Left cardiac atrium (tissue), 4 donors: ENCODE measurements around the gene AFG3L2. TPM values are rescaled to one million over a fixed set of nuclear protein-coding genes. Genes with fewer than 3 reads are reported as not detected.
A peak's percentile ranks its signal among the peaks of the same experiment; 100 is the strongest.

Experiments
- ATAC-seq, 2 donors: fragments of 200-7000 bp; cut with Tn5 transposase; one replicate each; pipeline ENCODE4 v1.9.1; 2020; ENCODE audit warnings: mild to moderate bottlenecking in 2 of 2, moderate library complexity in 2 of 2
- DNase-seq: peaks from one replicate; pipeline ENCODE4 v3.0.0-alpha.2; 2020
- intact Hi-C, 2 donors: fragments of 100-400 bp; cut with DNase I; formaldehyde crosslinking; loops; one replicate each; pipeline versions ENCODE4 v1.14.1 to v1.15.1; 2022 to 2023
- total RNA-seq, 2 donors: library from RNA; stranded (reverse); fragmentation: NEBNext Ultra II Directional; extraction: Animal tissue kit (Norgen Biotek cat#: 25700); gene quantifications; one replicate each; pipeline ENCODE4 v1.2.1, GENCODE V29; 2021
- donor health status: DM: no; HTN: yes; CAD: no.
- donor health status: DM: no; HTN: yes; CAD: no; lungs with severe emphysema.
- donor health status: DM: yes; HTN: yes; CAD: no.
- donor health status: Dilated cardiomyopathy.

The AFG3L2 gene
- total RNA-seq, 2 donors from 2014 or later: 62.5 to 92.2 TPM

GRCh38 chr18:12333506-12334290 lies 43.3 kb downstream of the AFG3L2 start:
- DNase-seq: no peak
- peak in 1 of 2 donors; percentile 10 for ATAC-seq
- intact Hi-C loops: no loop called here

GRCh38 chr18:12330766-12331165 lies 46.3 kb downstream of the AFG3L2 start:
- intact Hi-C loops: no loop called here
- DNase-seq: no peak

GRCh38 chr18:12329125-12329698 lies 47.8 kb downstream of the AFG3L2 start:
- ATAC-seq (no peak), DNase-seq (no peak)
- intact Hi-C loops: loop anchor here in 1 of 2 donors (10.0 kb wide), 1 partner anchor 46 kb away; the partner anchor contains the start of gene AFG3L2

More at GRCh38 chr18:12330766-12331165, 46.3 kb downstream of the AFG3L2 start:
- ATAC-seq: no peak

DNA sequence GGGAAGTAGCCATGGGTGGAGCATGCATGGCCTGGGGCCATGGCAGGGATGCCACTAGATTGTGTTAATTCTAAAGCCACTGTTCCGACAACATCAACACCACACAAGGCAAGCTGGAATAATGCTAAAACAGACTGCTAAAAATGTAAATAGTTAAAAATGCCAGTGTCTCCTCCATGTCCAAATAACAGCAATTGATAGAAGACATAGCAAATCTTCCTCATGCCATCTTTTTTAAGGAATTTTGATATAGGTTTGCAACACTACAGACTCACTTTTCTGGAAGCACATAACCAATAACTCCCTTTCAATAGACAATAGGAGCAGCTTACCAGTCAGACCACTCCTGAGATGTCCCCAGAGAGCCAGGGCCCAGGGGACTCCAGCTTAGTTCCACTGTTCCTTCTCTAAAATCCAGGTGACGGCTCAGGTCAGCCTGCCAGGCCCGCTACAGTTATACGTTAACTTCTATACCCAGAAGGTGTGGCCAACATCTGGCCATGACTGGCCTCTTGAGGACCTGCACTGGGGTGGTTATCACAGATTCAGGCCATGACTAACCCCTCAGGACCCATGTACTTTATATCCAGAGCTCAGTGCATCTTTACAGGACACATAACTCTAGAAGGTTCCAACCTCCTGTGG lies 48.7 kb downstream of the AFG3L2 start:
- no peak for DNase-seq
- ATAC-seq: peak in 1 of 2 donors; percentile 13
- intact Hi-C loops: loop anchor here in 1 of 2 donors (10.0 kb wide), 1 partner anchor 46 kb away; the partner anchor contains the start of gene AFG3L2

- DNase-seq: peak; percentile 87
- intact Hi-C loops: loop anchor here in 1 of 2 donors (10.0 kb wide), 1 partner anchor 47 kb away; the partner anchor contains the start of gene AFG3L2
- ATAC-seq: peak; percentile 75 to 81
Measured at GRCh38 chr18:12327510-12328178, 49.4 kb downstream of the AFG3L2 start.

GRCh38 chr18:12326711-12327460 lies 50.1 kb downstream of the AFG3L2 start:
- DNase-seq: no peak
- intact Hi-C loops: loop anchor here in 1 of 2 donors (10.0 kb wide), 1 partner anchor 48 kb away; the partner anchor contains the start of gene AFG3L2

DNA sequence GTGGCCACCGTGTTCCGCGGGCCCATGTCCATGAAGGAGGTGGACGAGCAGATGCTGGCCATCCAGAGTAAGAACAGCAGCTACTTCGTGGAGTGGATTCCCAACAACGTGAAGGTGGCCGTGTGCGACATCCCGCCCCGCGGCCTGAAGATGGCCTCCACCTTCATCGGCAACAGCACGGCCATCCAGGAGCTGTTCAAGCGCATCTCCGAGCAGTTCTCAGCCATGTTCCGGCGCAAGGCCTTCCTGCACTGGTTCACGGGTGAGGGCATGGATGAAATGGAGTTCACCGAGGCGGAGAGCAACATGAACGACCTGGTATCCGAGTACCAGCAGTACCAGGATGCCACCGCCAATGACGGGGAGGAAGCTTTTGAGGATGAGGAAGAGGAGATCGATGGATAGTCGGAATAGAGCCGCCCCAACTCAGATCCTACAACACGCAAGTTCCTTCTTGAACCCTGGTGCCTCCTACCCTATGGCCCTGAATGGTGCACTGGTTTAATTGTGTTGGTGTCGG lies 51.2 kb downstream of the AFG3L2 start:
- ATAC-seq (no peak), DNase-seq (no peak)
- intact Hi-C loops: loop anchor here in 1 of 2 donors (10.0 kb wide), 1 partner anchor 49 kb away; the partner anchor contains the start of gene AFG3L2

More at GRCh38 chr18:12326711-12327460, 50.1 kb downstream of the AFG3L2 start:
- ATAC-seq: peak; percentile 8 to 9

- intact Hi-C loops: loop anchor here in 1 of 2 donors (10.0 kb wide), 1 partner anchor 50 kb away; the partner anchor contains the start of gene AFG3L2
- no peak for ATAC-seq
- DNase-seq: no peak
Measured at GRCh38 chr18:12324991-12325725, 51.9 kb downstream of the AFG3L2 start.

GRCh38 chr18:12321333-12321732 lies 55.7 kb downstream of the AFG3L2 start:
- ATAC-seq: no peak
- intact Hi-C loops: loop anchor here in 1 of 2 donors (10.0 kb wide), 1 partner anchor 53 kb away; the partner anchor contains the start of gene AFG3L2
- DNase-seq: no peak

DNA sequence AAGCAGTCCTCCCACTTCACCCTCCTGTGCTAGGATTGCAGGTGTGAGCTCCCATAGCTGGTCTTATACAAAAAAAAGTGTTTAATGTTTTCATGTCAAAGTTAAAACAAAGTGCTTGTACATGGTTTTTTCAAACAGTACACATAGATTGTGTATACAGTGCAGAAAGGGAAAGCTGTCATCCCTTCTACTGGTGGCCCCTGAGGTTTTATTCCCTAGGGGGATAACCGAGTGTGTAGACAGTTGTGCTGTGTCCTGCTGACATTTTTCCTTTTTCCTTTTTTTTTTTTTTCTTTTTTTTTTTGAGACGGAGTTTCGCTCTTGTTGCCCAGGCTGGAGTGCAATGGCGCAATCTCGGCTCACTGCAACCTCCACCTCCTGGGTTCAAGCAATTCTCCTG lies 58.2 kb downstream of the AFG3L2 start:
- intact Hi-C loops: no loop called here
- DNase-seq (no peak), ATAC-seq (no peak)

- intact Hi-C loops: no loop called here
- DNase-seq (no peak), ATAC-seq (peak; percentile 8 to 75)
Measured at GRCh38 chr18:12318334-12318697, 58.7 kb downstream of the AFG3L2 start.

DNA sequence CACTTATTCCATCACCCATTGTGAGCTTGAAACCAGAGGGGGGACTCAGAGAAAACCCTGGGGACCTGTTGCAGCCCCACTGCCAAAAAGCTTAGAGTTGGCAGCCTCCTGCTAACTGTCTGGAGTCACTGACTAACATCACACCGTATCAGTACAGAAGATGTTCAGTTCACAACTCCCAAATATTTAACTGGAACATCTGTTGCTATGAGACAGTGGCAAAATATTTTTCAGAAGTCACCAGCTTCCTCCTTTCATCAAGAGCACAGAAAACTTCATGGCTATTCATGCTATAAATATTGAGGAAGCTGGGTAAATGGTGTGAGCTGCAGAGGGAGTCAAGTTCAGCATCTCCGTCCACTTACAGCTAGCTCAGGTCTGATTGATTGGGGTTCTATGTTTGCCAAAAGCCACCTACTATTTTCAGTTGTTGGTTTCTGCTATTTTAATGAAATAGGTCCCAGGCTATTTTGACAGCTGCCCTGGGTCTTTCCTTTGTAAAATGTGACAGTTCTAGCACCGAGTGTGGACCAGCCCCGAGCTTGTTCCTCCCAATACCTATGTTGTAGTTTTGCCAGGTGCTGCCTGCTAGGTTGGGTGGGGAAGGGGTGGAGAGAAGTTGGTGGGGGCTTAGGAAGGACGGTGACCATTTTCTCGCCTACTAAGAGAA lies 59.2 kb downstream of the AFG3L2 start:
- peak; percentile 56 to 70 for ATAC-seq

GRCh38 chr18:12315911-12316310 lies 61.1 kb downstream of the AFG3L2 start:
- intact Hi-C loops: no loop called here
- peak; percentile 79 for DNase-seq
- ATAC-seq: peak; percentile 71 to 77

More for the DNA sequence above, 59.2 kb downstream of the AFG3L2 start:
- no peak for DNase-seq
- intact Hi-C loops: no loop called here

GRCh38 chr18:12315490-12315889 lies 61.5 kb downstream of the AFG3L2 start:
- intact Hi-C loops: no loop called here
- peak in 1 of 2 donors; percentile 22 for ATAC-seq
- DNase-seq: no peak

DNA sequence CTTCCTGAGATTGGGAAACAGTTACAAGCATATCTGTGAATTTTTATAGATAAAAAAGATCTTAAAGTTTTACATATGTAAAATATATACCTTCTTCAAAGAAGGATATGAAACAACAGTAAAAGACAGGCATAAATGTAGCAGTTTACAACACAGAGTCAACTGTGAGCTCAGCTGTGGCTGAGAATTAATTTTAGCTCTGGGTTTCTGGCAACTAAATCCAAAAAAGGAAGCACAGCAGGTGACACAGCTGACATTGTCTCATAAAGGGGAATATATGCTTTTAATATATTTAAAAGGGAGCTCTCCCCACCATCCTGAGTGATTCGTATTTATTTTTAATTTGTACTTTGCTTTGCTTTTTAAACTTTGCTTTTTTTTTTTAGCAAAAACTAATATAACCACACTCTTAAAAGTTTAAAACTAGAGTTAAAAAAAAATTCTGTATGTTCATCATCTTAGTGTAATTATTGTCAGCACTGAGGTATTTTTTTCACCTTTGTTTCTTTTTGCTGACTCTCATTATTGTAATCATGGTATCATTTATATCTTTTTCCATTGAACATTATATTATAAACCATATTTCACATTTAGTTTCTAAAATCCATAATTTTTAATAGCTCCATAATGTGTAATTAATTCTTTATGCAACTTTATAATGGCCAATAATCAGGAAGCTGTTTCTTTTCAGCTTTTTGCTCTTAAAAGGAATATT lies 62.3 kb downstream of the AFG3L2 start:
- intact Hi-C loops: no loop called here
- no peak for ATAC-seq
- no peak for DNase-seq

DNA sequence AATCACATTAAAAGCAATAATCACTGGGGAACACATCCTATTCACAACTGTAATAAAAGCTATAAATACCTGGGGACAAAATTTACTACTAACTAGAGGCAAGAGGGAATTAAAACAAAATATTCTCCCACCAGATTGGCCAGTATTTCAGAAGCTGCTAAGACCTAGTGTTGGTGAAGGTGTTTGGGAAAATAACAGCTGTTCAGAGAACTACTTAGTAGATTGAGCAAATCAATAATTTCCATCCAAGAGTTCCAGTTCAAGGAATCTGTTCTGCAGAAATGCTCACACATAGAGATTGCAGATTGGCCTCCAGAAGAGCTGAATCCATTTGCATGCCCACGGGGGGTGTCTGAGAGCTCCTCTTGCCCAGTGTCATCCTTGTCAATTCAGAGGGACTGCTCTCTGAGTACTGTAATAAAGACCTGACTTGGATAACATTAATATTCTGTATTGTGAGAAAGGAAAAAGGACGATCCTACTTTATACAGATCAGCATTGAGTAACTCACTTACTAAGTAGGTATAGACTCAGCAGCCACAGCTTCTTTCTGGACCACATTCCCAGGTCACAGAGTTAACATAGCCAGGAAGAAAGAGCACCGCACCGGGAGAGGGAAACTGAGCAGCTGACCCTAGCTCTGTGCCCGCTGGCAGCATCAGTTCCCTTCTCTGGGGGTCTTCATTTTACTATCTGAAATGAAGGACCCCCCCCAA lies 63.3 kb downstream of the AFG3L2 start:
- DNase-seq: no peak
- intact Hi-C loops: no loop called here

More for the DNA sequence above, 63.3 kb downstream of the AFG3L2 start:
- no peak for ATAC-seq
